HEK293 (cell line): ENCODE results near the gene MSMP.

ENCODE experiments used
- CTCF ChIA-PET: fragments of 350-600 bp; formaldehyde crosslinking; extraction: SDS; loops from one replicate; lab custom pipeline; 2021; ENCODE audit warnings: antibody characterized with exemption; lab: Yijun Ruan, JAX
- POLR2A ChIA-PET: fragments of 300-600 bp; formaldehyde crosslinking; extraction: SDS; loops from one replicate; lab custom pipeline; 2020; ENCODE audit warnings: antibody characterized with exemption, inconsistent platforms; lab: Yijun Ruan, JAX
- H3K27ac ChIP-seq: fragments of 200-500 bp; sonication (Bioruptor generic); 2 replicates; pipeline ENCODE4 v1.5.1; 2014; ENCODE audit warnings: low read depth, low read length, control low read depth, inconsistent platforms; ENCODE audit errors: extremely low read depth
- H3K36me3 ChIP-seq, 2 experiments: fragments of 200-500 bp in 1 of 2; sonication (Bioruptor generic) in 1 of 2; 1 replicate in 1 of 2; 2 replicates in 1 of 2; pipeline ENCODE4 v1.5.1; 2014 to 2017; ENCODE audit warnings: inconsistent platforms in 2 of 2, low read length in 2 of 2; ENCODE audit not compliant: control insufficient read depth in 2 of 2, insufficient read depth in 1 of 2
- H3K4me1 ChIP-seq: fragments of 200-500 bp; sonication (Bioruptor generic); 2 replicates; pipeline ENCODE4 v1.5.1; 2014; ENCODE audit warnings: mild to moderate bottlenecking, low read length, inconsistent platforms; ENCODE audit not compliant: control insufficient read depth, insufficient read depth
- H3K4me3 ChIP-seq: 2 replicates; pipeline ENCODE4 v1.5.1; 2011; ENCODE audit warnings: low read depth, mild to moderate bottlenecking, control low read depth, low read length, moderate library complexity
- H3K9me3 ChIP-seq: fragments of 200-500 bp; sonication (Bioruptor generic); 2 replicates; pipeline ENCODE4 v1.5.1; 2014; ENCODE audit warnings: low read depth, low read length, inconsistent platforms; ENCODE audit not compliant: control insufficient read depth, insufficient read depth
- GLIS1 ChIP-seq: fragments of 450-650 bp; formaldehyde crosslinking; IDR thresholded peaks from 2 replicates; pipeline ENCODE4 v1.5.1; 2016; ENCODE audit warnings: missing biosample characterization, missing genetic modification characterization
- KLF16 ChIP-seq: fragments of 450-650 bp; formaldehyde crosslinking; IDR thresholded peaks from 2 replicates; pipeline ENCODE4 v1.5.1; 2017; ENCODE audit warnings: missing biosample characterization, missing genetic modification characterization
- OVOL3 ChIP-seq: fragments of 450-650 bp; formaldehyde crosslinking; IDR thresholded peaks from 2 replicates; pipeline ENCODE4 v1.5.1; 2016; ENCODE audit warnings: missing biosample characterization, missing genetic modification characterization
- ZBTB8A ChIP-seq: fragments of 450-650 bp; formaldehyde crosslinking; IDR thresholded peaks from 2 replicates; pipeline ENCODE4 v1.5.1; 2016; ENCODE audit warnings: missing biosample characterization, missing genetic modification characterization
- ZNF214 ChIP-seq: fragments of 450-650 bp; formaldehyde crosslinking; IDR thresholded peaks from 2 replicates; pipeline ENCODE4 v1.5.1; 2017; ENCODE audit warnings: missing biosample characterization, mild to moderate bottlenecking, missing genetic modification characterization, borderline replicate concordance
- ZNF24 ChIP-seq: fragments of 450-650 bp; formaldehyde crosslinking; IDR thresholded peaks from 2 replicates; pipeline ENCODE4 v1.5.1; 2016; ENCODE audit warnings: missing biosample characterization, missing genetic modification characterization
- ZNF302 ChIP-seq: fragments of 450-650 bp; formaldehyde crosslinking; IDR thresholded peaks from 2 replicates; pipeline ENCODE4 v1.5.1; 2016; ENCODE audit warnings: missing biosample characterization, missing genetic modification characterization, low read depth
- ZNF311 ChIP-seq: fragments of 450-650 bp; formaldehyde crosslinking; IDR thresholded peaks from 2 replicates; pipeline ENCODE4 v1.5.1; 2017; ENCODE audit warnings: missing biosample characterization, missing genetic modification characterization, borderline replicate concordance
- ZNF354C ChIP-seq: fragments of 450-650 bp; formaldehyde crosslinking; IDR thresholded peaks from 2 replicates; pipeline ENCODE4 v1.5.1; 2016; ENCODE audit warnings: missing biosample characterization, missing genetic modification characterization, low read depth, borderline replicate concordance
- ZNF530 ChIP-seq: fragments of 450-650 bp; formaldehyde crosslinking; IDR thresholded peaks from 2 replicates; pipeline ENCODE4 v1.5.1; 2016; ENCODE audit warnings: low read depth, missing biosample characterization, missing genetic modification characterization
- ZNF561 ChIP-seq: fragments of 450-650 bp; IDR thresholded peaks from 2 replicates; pipeline ENCODE4 v1.5.1; 2018; ENCODE audit warnings: missing biosample characterization, missing genetic modification characterization, borderline replicate concordance
- ZNF610 ChIP-seq: fragments of 450-650 bp; formaldehyde crosslinking; IDR thresholded peaks from 2 replicates; pipeline ENCODE4 v1.5.1; 2016; ENCODE audit warnings: missing biosample characterization, missing genetic modification characterization, borderline replicate concordance
- ZNF624 ChIP-seq: fragments of 450-650 bp; formaldehyde crosslinking; IDR thresholded peaks from 2 replicates; pipeline ENCODE4 v1.5.1; 2017; ENCODE audit warnings: missing biosample characterization, missing genetic modification characterization
- ZNF629 ChIP-seq: fragments of 450-650 bp; formaldehyde crosslinking; IDR thresholded peaks from 2 replicates; pipeline ENCODE4 v1.5.1; 2017; ENCODE audit warnings: missing biosample characterization, missing genetic modification characterization
- ZNF670 ChIP-seq: fragments of 450-650 bp; formaldehyde crosslinking; IDR thresholded peaks from 2 replicates; pipeline ENCODE4 v1.5.1; 2016; ENCODE audit warnings: missing biosample characterization, missing genetic modification characterization, low read depth
- ZSCAN18 ChIP-seq: fragments of 450-650 bp; formaldehyde crosslinking; IDR thresholded peaks from 2 replicates; pipeline ENCODE4 v1.5.1; 2016; ENCODE audit warnings: missing biosample characterization, missing genetic modification characterization
- ZSCAN5A ChIP-seq: fragments of 450-650 bp; formaldehyde crosslinking; IDR thresholded peaks from 2 replicates; pipeline ENCODE4 v1.5.1; 2016; ENCODE audit warnings: missing biosample characterization, missing genetic modification characterization
- TF ChIP-seq, protein P1 (sequence below): fragments of 450-650 bp; formaldehyde crosslinking; IDR thresholded peaks from 2 replicates; pipeline ENCODE4; 2016; ENCODE audit warnings: missing biosample characterization, missing genetic modification characterization
- TF ChIP-seq, protein P2 (sequence below): IDR thresholded peaks from 2 replicates; pipeline ENCODE4 v1.6.1; 2011; ENCODE audit warnings: mild to moderate bottlenecking, low read depth, low read length, borderline replicate concordance

Gene MSMP

GRCh38 chr9:35763181-35763580 is 9.1 kb upstream of the MSMP start:
- ChIA-PET CTCF (interaction anchor here (1.0 to 1.3 kb wide), 2 partner anchors 13 to 26 kb away, joined by 3 to 6 read pairs; no protein-coding TSS in a partner anchor), POLR2A (interaction anchor here (0.7 to 0.9 kb wide), 2 partner anchors 73 to 427 kb away, joined by 3 to 5 read pairs; no protein-coding TSS in a partner anchor)
- H3K27ac ChIP-seq: no peak overlapping the region

GRCh38 chr9:35760651-35761050 is 6.6 kb upstream of the MSMP start:
- H3K9me3 ChIP-seq: no peaks in the 10 kb centered on the region

More at GRCh38 chr9:35763181-35763580, 9.1 kb upstream of the MSMP start:
- no peak for TF ChIP-seq ZNF311 (tag by site-specific recombination)
- TF ChIP-seq, all 188 proteins: peak for 0
- Histone ChIP-seq H3K9me3 (no peaks in the 10 kb centered on the region), H3K4me3 (no peak overlapping the region), H3K4me1 (peaks cover 13% of the 10 kb centered on the region), H3K36me3 (peaks cover 0 to 5% of the 10 kb centered on the region in 2 experiments; a peak in 1 of 3 replicates)

GRCh38 chr9:35759795-35760194 is 5.7 kb upstream of the MSMP start:
- Histone ChIP-seq H3K4me1 (peaks cover 13% of the 10 kb centered on the region), H3K4me3 (no peak overlapping the region), H3K9me3 (no peaks in the 10 kb centered on the region), H3K36me3 (peaks cover 0 to 16% of the 10 kb centered on the region in 2 experiments; a peak in 1 of 3 replicates), H3K27ac (no peak overlapping the region)
- POLR2A ChIA-PET: interaction anchor here (0.8 to 1.3 kb wide), 3 partner anchors 10 to 173 kb away, joined by 3 to 4 read pairs (median 3); no protein-coding TSS in a partner anchor
- CTCF ChIA-PET: interaction anchor here (0.6 to 3.9 kb wide), 9 partner anchors 8 to 663 kb away, joined by 3 to 20 read pairs (median 3); partner anchors contain the start of genes CREB3, PIGO and TLN1
- no peak for TF ChIP-seq ZNF624
- no peak for TF ChIP-seq ZSCAN18 (tag by site-specific recombination)
- TF ChIP-seq ZNF629: no peak
- no peak for TF ChIP-seq ZNF302 (tag by site-specific recombination)
- TF ChIP-seq, protein P1, sequence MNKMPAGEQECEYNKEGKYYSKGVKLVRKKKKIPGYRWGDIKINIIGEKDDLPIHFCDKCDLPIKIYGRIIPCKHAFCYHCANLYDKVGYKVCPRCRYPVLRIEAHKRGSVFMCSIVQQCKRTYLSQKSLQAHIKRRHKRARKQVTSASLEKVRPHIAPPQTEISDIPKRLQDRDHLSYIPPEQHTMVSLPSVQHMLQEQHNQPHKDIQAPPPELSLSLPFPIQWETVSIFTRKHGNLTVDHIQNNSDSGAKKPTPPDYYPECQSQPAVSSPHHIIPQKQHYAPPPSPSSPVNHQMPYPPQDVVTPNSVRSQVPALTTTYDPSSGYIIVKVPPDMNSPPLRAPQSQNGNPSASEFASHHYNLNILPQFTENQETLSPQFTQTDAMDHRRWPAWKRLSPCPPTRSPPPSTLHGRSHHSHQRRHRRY (tag by site-specific recombination): no peak
- no peak for TF ChIP-seq ZBTB8A
- TF ChIP-seq KLF16 (tag by site-specific recombination): no peak
- TF ChIP-seq ZNF354C (tag by site-specific recombination): no peak
- TF ChIP-seq ZNF24: no peak
- TF ChIP-seq ZNF530: no peak
- no peak for TF ChIP-seq ZNF610 (tag by site-specific recombination)
- no peak for TF ChIP-seq ZNF214 (tag by site-specific recombination)
- TF ChIP-seq, protein P2, sequence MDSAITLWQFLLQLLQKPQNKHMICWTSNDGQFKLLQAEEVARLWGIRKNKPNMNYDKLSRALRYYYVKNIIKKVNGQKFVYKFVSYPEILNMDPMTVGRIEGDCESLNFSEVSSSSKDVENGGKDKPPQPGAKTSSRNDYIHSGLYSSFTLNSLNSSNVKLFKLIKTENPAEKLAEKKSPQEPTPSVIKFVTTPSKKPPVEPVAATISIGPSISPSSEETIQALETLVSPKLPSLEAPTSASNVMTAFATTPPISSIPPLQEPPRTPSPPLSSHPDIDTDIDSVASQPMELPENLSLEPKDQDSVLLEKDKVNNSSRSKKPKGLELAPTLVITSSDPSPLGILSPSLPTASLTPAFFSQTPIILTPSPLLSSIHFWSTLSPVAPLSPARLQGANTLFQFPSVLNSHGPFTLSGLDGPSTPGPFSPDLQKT: no peak
- no peak for TF ChIP-seq ZNF670 (tag by site-specific recombination)
- no peak for TF ChIP-seq ZSCAN5A
- TF ChIP-seq OVOL3 (tag by site-specific recombination): no peak

More at GRCh38 chr9:35760651-35761050, 6.6 kb upstream of the MSMP start:
- ChIA-PET CTCF (interaction anchor here (0.7 to 2.7 kb wide), 10 partner anchors 9 to 150 kb away, joined by 3 to 12 read pairs (median 4); partner anchors contain the start of genes GBA2 and RGP1), POLR2A (interaction anchor here (0.8 to 1.3 kb wide), 3 partner anchors 9 to 172 kb away, joined by 3 to 4 read pairs (median 3); no protein-coding TSS in a partner anchor)
- peaks cover 0 to 10% of the 10 kb centered on the region in 2 experiments; a peak in 1 of 3 replicates for H3K36me3 ChIP-seq
- H3K4me3 ChIP-seq: no peak overlapping the region
- H3K4me1 ChIP-seq: peaks cover 13% of the 10 kb centered on the region
- TF ChIP-seq GLIS1 (tag by site-specific recombination) (peak; percentile 40), ZNF561 (no peak)
- no peak overlapping the region for H3K27ac ChIP-seq
